GM10248 (cell line): ENCODE data around the gene SBNO2.

Experiments used
- CTCF ChIA-PET: fragments of 300-600 bp; sonication (Branson Sonifier 250); formaldehyde crosslinking; extraction: SDS; loops from one replicate; lab custom pipeline; 2021; ENCODE audit warnings: antibody characterized with exemption; lab: Yijun Ruan, JAX
- POLR2A ChIA-PET: fragments of 350-650 bp; sonication (Branson Sonifier 250); formaldehyde crosslinking; extraction: SDS; loops from one replicate; lab custom pipeline; 2020; ENCODE audit warnings: antibody characterized with exemption; lab: Yijun Ruan, JAX
- DNase-seq: peaks from one replicate; pipeline ENCODE4 v3.0.0; 2012; ENCODE audit errors: extremely low spot score
- TF ChIP-seq, protein P1 (sequence below): IDR thresholded peaks from 2 replicates; pipeline ENCODE4 v1.5.1; 2012; ENCODE audit warnings: mild to moderate bottlenecking, low read depth; ENCODE audit errors: extremely low read depth, missing control alignments, control extremely low read depth

Gene SBNO2, protein sequence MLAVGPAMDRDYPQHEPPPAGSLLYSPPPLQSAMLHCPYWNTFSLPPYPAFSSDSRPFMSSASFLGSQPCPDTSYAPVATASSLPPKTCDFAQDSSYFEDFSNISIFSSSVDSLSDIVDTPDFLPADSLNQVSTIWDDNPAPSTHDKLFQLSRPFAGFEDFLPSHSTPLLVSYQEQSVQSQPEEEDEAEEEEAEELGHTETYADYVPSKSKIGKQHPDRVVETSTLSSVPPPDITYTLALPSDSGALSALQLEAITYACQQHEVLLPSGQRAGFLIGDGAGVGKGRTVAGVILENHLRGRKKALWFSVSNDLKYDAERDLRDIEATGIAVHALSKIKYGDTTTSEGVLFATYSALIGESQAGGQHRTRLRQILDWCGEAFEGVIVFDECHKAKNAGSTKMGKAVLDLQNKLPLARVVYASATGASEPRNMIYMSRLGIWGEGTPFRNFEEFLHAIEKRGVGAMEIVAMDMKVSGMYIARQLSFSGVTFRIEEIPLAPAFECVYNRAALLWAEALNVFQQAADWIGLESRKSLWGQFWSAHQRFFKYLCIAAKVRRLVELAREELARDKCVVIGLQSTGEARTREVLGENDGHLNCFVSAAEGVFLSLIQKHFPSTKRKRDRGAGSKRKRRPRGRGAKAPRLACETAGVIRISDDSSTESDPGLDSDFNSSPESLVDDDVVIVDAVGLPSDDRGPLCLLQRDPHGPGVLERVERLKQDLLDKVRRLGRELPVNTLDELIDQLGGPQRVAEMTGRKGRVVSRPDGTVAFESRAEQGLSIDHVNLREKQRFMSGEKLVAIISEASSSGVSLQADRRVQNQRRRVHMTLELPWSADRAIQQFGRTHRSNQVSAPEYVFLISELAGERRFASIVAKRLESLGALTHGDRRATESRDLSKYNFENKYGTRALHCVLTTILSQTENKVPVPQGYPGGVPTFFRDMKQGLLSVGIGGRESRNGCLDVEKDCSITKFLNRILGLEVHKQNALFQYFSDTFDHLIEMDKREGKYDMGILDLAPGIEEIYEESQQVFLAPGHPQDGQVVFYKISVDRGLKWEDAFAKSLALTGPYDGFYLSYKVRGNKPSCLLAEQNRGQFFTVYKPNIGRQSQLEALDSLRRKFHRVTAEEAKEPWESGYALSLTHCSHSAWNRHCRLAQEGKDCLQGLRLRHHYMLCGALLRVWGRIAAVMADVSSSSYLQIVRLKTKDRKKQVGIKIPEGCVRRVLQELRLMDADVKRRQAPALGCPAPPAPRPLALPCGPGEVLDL (N-terminal part only)

DNA sequence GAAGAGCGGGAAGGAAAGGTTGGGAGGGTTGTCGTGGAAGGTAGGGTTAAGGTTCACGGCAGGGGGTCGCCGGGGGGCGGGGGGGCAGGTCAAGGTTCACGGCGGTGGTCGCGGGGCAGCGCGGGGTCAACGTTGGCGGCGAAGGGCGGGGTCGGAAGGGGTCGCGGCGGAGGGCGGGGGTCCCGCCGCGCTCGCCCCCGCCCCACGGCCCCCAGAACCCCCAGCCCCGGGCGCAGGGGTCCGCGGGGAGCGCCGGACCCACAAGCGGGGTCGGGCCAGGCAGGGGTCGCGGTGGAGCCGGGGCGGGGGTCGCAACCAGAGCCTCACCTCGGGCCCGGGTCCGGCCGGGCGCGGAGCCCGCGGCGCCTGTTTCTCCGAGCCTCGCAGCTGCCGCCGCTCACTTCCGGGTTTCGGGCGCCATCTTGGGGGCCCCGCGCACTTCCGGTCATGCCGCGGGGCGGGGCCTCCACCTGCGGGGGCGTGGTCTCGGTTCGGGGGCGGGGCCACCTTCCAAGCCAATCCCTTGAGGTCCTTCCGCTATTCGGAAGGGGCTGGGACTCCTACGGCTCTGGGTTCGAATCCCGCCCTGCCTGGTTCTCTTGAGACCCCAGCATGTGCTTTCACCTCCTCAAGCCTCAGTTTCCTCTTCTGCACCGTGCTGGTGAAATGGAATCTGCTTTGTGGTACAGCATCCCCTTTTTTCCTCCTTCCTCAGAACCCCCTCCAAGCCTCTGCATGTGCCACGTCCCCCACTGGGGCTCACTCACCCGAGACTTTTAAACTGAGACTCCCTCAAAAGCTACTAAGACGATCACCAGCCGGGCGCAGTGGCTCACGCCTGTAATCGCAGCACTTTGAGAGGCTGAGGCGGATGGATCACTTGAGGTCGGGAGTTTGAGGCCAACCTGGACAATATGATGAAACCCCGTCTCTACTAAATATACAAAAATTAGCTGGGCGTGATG, at the start of gene SBNO2:
TSS of gene SBNO2 (minus strand) at position 424 of the 965 bp plus-strand sequence. CDS start 19,992 bp downstream, outside the sequence.
- DNase-seq: peak; percentile 100
- POLR2A ChIA-PET: interaction anchor here (0.6 kb wide), 1 partner anchor 314 kb away, joined by 3 read pairs; no protein-coding TSS in a partner anchor
- TF ChIP-seq, protein P1, sequence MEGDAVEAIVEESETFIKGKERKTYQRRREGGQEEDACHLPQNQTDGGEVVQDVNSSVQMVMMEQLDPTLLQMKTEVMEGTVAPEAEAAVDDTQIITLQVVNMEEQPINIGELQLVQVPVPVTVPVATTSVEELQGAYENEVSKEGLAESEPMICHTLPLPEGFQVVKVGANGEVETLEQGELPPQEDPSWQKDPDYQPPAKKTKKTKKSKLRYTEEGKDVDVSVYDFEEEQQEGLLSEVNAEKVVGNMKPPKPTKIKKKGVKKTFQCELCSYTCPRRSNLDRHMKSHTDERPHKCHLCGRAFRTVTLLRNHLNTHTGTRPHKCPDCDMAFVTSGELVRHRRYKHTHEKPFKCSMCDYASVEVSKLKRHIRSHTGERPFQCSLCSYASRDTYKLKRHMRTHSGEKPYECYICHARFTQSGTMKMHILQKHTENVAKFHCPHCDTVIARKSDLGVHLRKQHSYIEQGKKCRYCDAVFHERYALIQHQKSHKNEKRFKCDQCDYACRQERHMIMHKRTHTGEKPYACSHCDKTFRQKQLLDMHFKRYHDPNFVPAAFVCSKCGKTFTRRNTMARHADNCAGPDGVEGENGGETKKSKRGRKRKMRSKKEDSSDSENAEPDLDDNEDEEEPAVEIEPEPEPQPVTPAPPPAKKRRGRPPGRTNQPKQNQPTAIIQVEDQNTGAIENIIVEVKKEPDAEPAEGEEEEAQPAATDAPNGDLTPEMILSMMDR: no peak
- CTCF ChIA-PET: interaction anchor here (1.0 to 2.2 kb wide), 4 partner anchors 19 to 64 kb away, joined by 4 to 13 read pairs (median 5); partner anchors contain the start of gene CBARP

DNA sequence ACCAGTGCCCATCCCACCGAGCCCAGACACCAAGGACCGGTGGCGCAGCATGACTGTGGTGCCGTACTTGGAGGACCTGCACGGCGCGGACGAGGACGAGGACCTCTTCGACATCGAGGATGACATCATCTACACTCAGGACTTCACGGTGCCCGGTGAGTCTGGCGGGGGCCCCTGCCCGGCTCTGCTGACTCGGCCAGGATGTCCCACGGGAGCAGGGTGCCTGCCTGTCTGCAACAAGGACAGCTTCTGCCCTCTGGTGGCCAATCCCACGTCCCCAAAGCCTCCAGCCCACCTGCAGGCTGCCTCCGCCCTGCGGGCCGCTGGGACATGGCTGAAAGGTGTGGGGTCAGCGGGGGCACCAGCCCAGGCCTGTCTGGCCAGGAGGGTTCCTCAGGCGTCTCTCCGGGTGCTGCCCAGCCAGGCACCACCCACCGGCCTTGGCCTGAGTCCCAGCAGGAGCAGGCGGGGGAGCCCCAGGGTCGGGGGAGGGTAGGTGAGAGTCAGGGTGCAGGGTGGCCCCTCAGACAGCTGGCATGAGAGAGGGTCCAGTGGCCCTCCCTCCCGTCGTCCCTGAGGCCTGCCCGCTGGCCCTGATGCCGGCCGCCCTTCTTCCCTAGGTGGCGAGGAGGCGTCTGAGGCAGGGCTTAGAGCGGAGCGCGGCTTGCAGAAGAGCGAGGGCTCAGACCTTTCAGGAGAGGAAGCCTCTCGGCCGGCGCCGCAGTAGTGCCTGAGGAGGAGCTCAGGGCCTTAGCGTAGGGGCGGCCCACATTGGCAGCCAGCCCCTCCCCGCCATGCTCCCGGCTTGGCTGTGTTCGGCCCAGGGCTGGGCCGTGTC, 49.2 kb upstream of the SBNO2 start:
- ChIA-PET CTCF (interaction anchor here (0.9 to 2.8 kb wide), 7 partner anchors 9 to 110 kb away, joined by 3 to 11 read pairs (median 5); no protein-coding TSS in a partner anchor), POLR2A (no interaction called here)
- peak; percentile 73 for DNase-seq
- TF ChIP-seq, protein P1: peak; percentile 53

DNA sequence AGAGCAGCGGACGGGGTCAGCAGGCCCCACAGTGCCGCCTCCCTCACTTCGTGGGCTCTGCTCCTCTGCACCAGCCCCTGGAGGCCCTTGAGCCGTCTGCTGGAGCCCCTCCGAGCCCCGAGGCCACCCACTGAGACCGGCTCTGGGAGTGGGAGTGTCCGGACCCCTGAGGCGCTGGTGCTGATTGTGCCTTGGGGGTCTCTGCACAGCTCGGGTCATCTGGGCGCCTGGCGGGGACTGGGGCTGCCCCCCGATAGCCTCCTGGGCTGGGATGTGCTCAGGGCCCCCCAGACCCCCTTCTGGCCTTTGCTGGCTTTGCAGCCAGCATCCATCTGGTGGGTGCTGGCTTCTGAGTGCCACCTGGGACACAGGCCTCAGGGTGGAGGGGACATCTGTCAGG, 48.3 kb upstream of the SBNO2 start:
- no peak for DNase-seq
- TF ChIP-seq, protein P1: no peak
- CTCF ChIA-PET: interaction anchor here (1.0 to 2.8 kb wide), 6 partner anchors 9 to 109 kb away, joined by 3 to 11 read pairs (median 6); no protein-coding TSS in a partner anchor
- POLR2A ChIA-PET: no interaction called here

DNA sequence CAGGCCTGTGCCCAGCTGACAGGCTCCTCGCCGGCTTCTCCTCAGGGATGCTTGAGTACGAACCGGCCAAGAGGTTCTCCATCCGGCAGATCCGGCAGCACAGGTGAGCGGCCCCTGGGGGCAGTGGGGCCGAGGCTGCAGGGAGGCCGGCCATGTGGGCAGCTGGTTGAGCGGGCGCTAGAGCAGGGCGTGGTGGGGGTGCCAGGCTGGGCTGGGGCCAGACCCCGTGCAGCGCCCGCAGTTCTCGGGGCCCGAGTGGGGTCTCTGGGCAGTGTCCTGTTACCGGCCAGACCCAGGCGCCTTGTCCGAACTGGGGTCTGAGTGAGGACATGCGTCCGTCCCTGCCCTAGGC, 47.8 kb upstream of the SBNO2 start:
- CTCF ChIA-PET: interaction anchor here (2.3 to 2.8 kb wide), 2 partner anchors 11 to 23 kb away, joined by 7 to 11 read pairs; no protein-coding TSS in a partner anchor
- no peak for DNase-seq
- POLR2A ChIA-PET: no interaction called here
- TF ChIP-seq, protein P1: no peak
